Peyer's patch (tissue), 4 donors: ENCODE results near the gene PSAP.

Source experiments
- CTCF ChIP-seq, 6 experiments: fragments of 450-650 bp in 4 of 6; fragments of 200-600 bp in 2 of 6; sonication (generic) in 1 of 6; IDR thresholded peaks; one replicate each; pipeline ENCODE4 v1.5.1; 2017 to 2019; ENCODE audit warnings: antibody characterized with exemption in 6 of 6, mild to moderate bottlenecking in 3 of 6, moderate library complexity in 1 of 6
- POLR2A ChIP-seq, 2 donors: fragments of 450-650 bp; IDR thresholded peaks; one replicate each; pipeline ENCODE4 v1.5.1; 2017; ENCODE audit warnings: antibody characterized with exemption in 2 of 2, mild to moderate bottlenecking in 2 of 2, moderate library complexity in 2 of 2

DNA sequence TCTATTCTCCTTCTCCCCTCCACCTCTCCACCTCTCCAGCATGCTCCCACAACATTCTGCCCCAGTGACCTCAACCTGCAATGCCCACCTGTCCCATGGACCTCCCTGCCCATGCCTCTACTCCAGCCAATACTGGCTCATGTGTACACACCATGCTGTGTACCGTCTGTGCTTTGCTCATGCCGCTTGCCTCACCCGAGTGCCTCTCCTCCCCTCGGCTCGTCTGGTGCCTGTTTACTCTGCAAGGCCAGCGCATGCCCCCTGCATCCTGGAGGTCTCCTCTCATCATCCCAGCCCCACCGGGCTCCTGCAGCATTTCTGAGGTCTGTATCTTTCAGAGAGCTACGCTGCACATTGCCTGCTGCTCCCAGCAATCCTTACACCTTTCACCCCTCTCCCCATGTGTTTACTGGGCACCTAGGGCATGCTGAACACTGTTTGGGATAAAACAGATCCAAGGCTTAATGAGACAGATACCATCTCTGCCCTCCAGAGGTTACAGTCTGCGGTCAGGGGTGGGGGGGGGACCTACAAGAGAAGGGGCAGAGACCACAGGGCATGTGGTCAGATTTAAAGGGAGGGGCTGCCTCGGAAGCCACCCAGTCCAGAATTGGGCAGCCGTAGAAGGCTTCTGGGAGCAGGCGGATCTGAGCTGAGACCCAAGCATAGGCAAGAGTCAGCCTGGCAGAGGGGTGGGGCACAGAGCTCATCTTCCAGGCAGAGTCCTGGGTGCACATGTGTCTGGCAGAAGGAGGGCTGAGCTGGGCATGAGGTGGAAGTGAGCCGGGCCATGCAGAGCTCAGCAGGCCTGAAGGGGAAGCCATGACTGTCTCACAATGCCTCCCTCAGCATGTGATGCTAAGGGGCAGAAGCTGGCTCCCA lies 29.6 kb upstream of the PSAP start:
- TF ChIP-seq CTCF (IDR thresholded peaks at IDR 0.05) = no peak
- TF ChIP-seq POLR2A (IDR thresholded peaks at IDR 0.05) = no peak
